IMR-90 (cell line): ENCODE results near the gene SAPCD1. TPM values are rescaled to one million over a fixed set of nuclear protein-coding genes. Genes with fewer than 3 reads are reported as not detected.

Source experiments
- ATAC-seq: fragments of 200-7000 bp; cut with Tn5 transposase; 2 replicates; pipeline ENCODE4 v1.9.1; 2020; ENCODE audit warnings: low read depth, mild to moderate bottlenecking, moderate library complexity
- BruUV-seq: library from RNA; stranded (reverse); fragments of 400-500 nt; replicated peaks from 2 replicates; lab custom pipeline; 2021; lab: Mats Ljungman, UMichigan
- CTCF ChIA-PET: fragments of 300-600 bp; formaldehyde crosslinking; extraction: SDS; loops from one replicate; lab custom pipeline; 2021; ENCODE audit warnings: antibody characterized with exemption; lab: Yijun Ruan, JAX
- POLR2A ChIA-PET: fragments of 300-600 bp; sonication (Branson Sonifier 250); formaldehyde crosslinking; loops from one replicate; lab custom pipeline; 2022; ENCODE audit warnings: antibody characterized with exemption; ENCODE audit not compliant: unreplicated experiment; lab: Charles Lee
- DNase-seq: peaks from one replicate; pipeline ENCODE4 v3.0.0; 2013
- H2AFZ ChIP-seq: replicated peaks from 2 replicates; pipeline ENCODE3; 2013; ENCODE audit warnings: low read length, mild to moderate bottlenecking; ENCODE audit not compliant: poor library complexity
- H2AK5ac ChIP-seq: 2 replicates; pipeline ENCODE4 v1.6.1; 2013; ENCODE audit warnings: low read depth, low read length, inconsistent platforms
- H2AK9ac ChIP-seq: replicated peaks from 2 replicates; pipeline ENCODE3; 2013; ENCODE audit warnings: mild to moderate bottlenecking, low read depth, low read length, moderate library complexity; ENCODE audit not compliant: poor library complexity
- H2BK120ac ChIP-seq: 2 replicates; pipeline ENCODE4 v1.6.1; 2013; ENCODE audit warnings: low read depth, low read length, inconsistent platforms
- H2BK15ac ChIP-seq: 3 replicates; pipeline ENCODE4 v1.6.1; 2013; ENCODE audit warnings: low read depth, low read length, inconsistent platforms
- H2BK20ac ChIP-seq: 2 replicates; pipeline ENCODE4 v1.6.1; 2013; ENCODE audit warnings: low read depth, mild to moderate bottlenecking, inconsistent platforms, low read length, moderate library complexity
- H2BK5ac ChIP-seq: 2 replicates; pipeline ENCODE4 v1.6.1; 2013; ENCODE audit warnings: mild to moderate bottlenecking, low read depth, low read length, inconsistent platforms; ENCODE audit not compliant: poor library complexity, severe bottlenecking
- H3K14ac ChIP-seq: replicated peaks from 2 replicates; pipeline ENCODE4 v1.6.1; 2013; ENCODE audit warnings: low read depth, low read length, inconsistent platforms
- H3K18ac ChIP-seq: 2 replicates; pipeline ENCODE4 v1.6.1; 2013; ENCODE audit warnings: low read depth, low read length, control low read depth
- H3K23ac ChIP-seq: 2 replicates; pipeline ENCODE4 v1.6.1; 2013; ENCODE audit warnings: low read depth, low read length, inconsistent platforms
- H3K27ac ChIP-seq: 2 replicates; pipeline ENCODE4 v1.5.1; 2013; ENCODE audit warnings: mild to moderate bottlenecking, control low read depth, low read length; ENCODE audit not compliant: insufficient read depth
- H3K27me3 ChIP-seq: 2 replicates; pipeline ENCODE4 v1.6.1; 2013; ENCODE audit warnings: low read length; ENCODE audit not compliant: control insufficient read depth, insufficient read depth
- H3K36me3 ChIP-seq: 2 replicates; pipeline ENCODE4 v1.6.1; 2013; ENCODE audit warnings: low read length, mixed read lengths; ENCODE audit not compliant: control insufficient read depth, insufficient read depth
- H3K4ac ChIP-seq: 2 replicates; pipeline ENCODE4 v1.6.1; 2013; ENCODE audit warnings: low read depth, low read length, inconsistent platforms
- H3K4me1 ChIP-seq: 2 replicates; pipeline ENCODE4 v1.6.1; 2013; ENCODE audit warnings: low read length, mixed read lengths; ENCODE audit not compliant: control insufficient read depth, insufficient read depth
- H3K4me2 ChIP-seq: 2 replicates; pipeline ENCODE4 v1.6.1; 2013; ENCODE audit warnings: low read depth, mild to moderate bottlenecking, control low read depth, low read length, moderate library complexity
- H3K4me3 ChIP-seq: 2 replicates; pipeline ENCODE4 v1.5.1; 2013; ENCODE audit warnings: low read depth, mild to moderate bottlenecking, control low read depth, low read length, moderate library complexity; ENCODE audit not compliant: insufficient read depth
- H3K56ac ChIP-seq: 2 replicates; pipeline ENCODE4 v1.6.1; 2013; ENCODE audit warnings: low read length, inconsistent platforms; ENCODE audit not compliant: insufficient read depth; ENCODE audit errors: extremely low read depth
- H3K79me1 ChIP-seq, 2 experiments: 2 replicates each; pipeline ENCODE4 v1.6.1; 2013; ENCODE audit warnings: low read length in 2 of 2, inconsistent platforms in 1 of 2, low read depth in 1 of 2
- H3K9ac ChIP-seq: 2 replicates; pipeline ENCODE4 v1.6.1; 2013; ENCODE audit warnings: low read depth, low read length, control low read depth
- H3K9me1 ChIP-seq: 2 replicates; pipeline ENCODE4 v1.6.1; 2013; ENCODE audit warnings: low read length, inconsistent platforms; ENCODE audit not compliant: insufficient read depth
- H3K9me3 ChIP-seq: 2 replicates; pipeline ENCODE4 v1.6.1; 2013; ENCODE audit warnings: low read length; ENCODE audit not compliant: control insufficient read depth, insufficient read depth
- H4K20me1 ChIP-seq: 2 replicates; pipeline ENCODE4 v1.6.1; 2013; ENCODE audit warnings: low read length, inconsistent platforms; ENCODE audit not compliant: insufficient read depth
- H4K5ac ChIP-seq: 2 replicates; pipeline ENCODE4 v1.6.1; 2013; ENCODE audit warnings: mild to moderate bottlenecking, low read depth, low read length, control low read depth
- H4K8ac ChIP-seq, 2 experiments: 2 replicates each; pipeline ENCODE4 v1.6.1; 2013; ENCODE audit warnings: low read depth in 2 of 2, low read length in 2 of 2, control low read depth in 1 of 2, inconsistent platforms in 1 of 2
- H4K91ac ChIP-seq: 2 replicates; pipeline ENCODE4 v1.6.1; 2013; ENCODE audit warnings: low read depth, low read length, inconsistent platforms; ENCODE audit not compliant: insufficient read depth
- BHLHE40 ChIP-seq: fragments of 150-350 bp; IDR thresholded peaks from 2 replicates; pipeline ENCODE4 v1.6.1; 2016; ENCODE audit warnings: mild to moderate bottlenecking, low read depth, low read length
- CHD1 ChIP-seq: IDR thresholded peaks from 2 replicates; pipeline ENCODE4 v1.6.1; 2012; ENCODE audit warnings: low read depth, low read length, improper control_type of control experiment
- CTCF ChIP-seq: conservative IDR thresholded peaks from 2 replicates; pipeline ENCODE4 v1.5.1; 2012; ENCODE audit warnings: mild to moderate bottlenecking, low read depth, low read length, improper control_type of control experiment
- MAFK ChIP-seq: IDR thresholded peaks from 2 replicates; pipeline ENCODE4 v1.6.1; 2012; ENCODE audit warnings: low read depth, low read length, improper control_type of control experiment
- MAZ ChIP-seq: IDR thresholded peaks from 2 replicates; pipeline ENCODE4 v1.6.1; 2012; ENCODE audit warnings: low read depth, mild to moderate bottlenecking, low read length, improper control_type of control experiment, moderate library complexity, borderline replicate concordance
- MXI1 ChIP-seq: IDR thresholded peaks from 2 replicates; pipeline ENCODE4 v1.6.1; 2012; ENCODE audit warnings: low read depth, mild to moderate bottlenecking, low read length, moderate library complexity, borderline replicate concordance
- RAD21 ChIP-seq: IDR thresholded peaks from 2 replicates; pipeline ENCODE4 v1.6.1; 2012; ENCODE audit warnings: low read length, improper control_type of control experiment
- RCOR1 ChIP-seq: IDR thresholded peaks from 2 replicates; pipeline ENCODE4 v1.6.1; 2012; ENCODE audit warnings: mild to moderate bottlenecking, low read length, improper control_type of control experiment; ENCODE audit not compliant: insufficient replicate concordance
- SMC3 ChIP-seq: fragments of 150-350 bp; IDR thresholded peaks from 2 replicates; pipeline ENCODE4 v1.6.1; 2016; ENCODE audit warnings: low read depth, mild to moderate bottlenecking, antibody characterized with exemption, low read length, moderate library complexity
- WGBS, 2 experiments: methylation state at CpG; one replicate each; pipeline versions ENCODE4 v1.1.5 to v1.1.7; 2013; ENCODE audit warnings: missing lambda C conversion rate in 2 of 2; ENCODE audit not compliant: insufficient read length in 1 of 2; ENCODE audit errors: extremely low coverage in 2 of 2; 5-methylcytosine and 5-hydroxymethylcytosine counted together
- dilution Hi-C: fragments of 300-500 bp; cut with HindIII; formaldehyde crosslinking; loops from one replicate; pipeline ENCODE4 v1.14.3; 2018; ENCODE audit warnings: low sequenced_read_pairs; ENCODE audit not compliant: unreplicated experiment
- in situ Hi-C: fragments of 300-500 bp; cut with MboI; formaldehyde crosslinking; loops from 3 replicates; pipeline ENCODE4 v1.14.3; 2019; ENCODE audit warnings: low sequenced_read_pairs, inconsistent platforms, mixed read lengths
- intact Hi-C: fragments of 100-400 bp; cut with micrococcal nuclease; formaldehyde crosslinking; loops from 2 replicates; pipeline ENCODE4 v1.10.0; 2022
- polyA plus RNA-seq, 3 experiments: library from polyadenylated mRNA; depleted of rRNA; stranded (reverse); fragments of >200 nt; gene quantifications; 2 replicates each; pipeline ENCODE4 v1.2.3, GENCODE V29; 2012; ENCODE audit warnings: low replicate concordance in 1 of 3
- total RNA-seq: library from RNA; depleted of rRNA; stranded (reverse); fragments of >200 nt; gene quantifications from 2 replicates; pipeline ENCODE4 v1.2.3, GENCODE V29; 2012

The SAPCD1 gene
- total and polyA plus RNA-seq, 2 of the 4 experiments (the other 2 are of a cell fraction) = 2.3 TPM; not detected in 1

DNA sequence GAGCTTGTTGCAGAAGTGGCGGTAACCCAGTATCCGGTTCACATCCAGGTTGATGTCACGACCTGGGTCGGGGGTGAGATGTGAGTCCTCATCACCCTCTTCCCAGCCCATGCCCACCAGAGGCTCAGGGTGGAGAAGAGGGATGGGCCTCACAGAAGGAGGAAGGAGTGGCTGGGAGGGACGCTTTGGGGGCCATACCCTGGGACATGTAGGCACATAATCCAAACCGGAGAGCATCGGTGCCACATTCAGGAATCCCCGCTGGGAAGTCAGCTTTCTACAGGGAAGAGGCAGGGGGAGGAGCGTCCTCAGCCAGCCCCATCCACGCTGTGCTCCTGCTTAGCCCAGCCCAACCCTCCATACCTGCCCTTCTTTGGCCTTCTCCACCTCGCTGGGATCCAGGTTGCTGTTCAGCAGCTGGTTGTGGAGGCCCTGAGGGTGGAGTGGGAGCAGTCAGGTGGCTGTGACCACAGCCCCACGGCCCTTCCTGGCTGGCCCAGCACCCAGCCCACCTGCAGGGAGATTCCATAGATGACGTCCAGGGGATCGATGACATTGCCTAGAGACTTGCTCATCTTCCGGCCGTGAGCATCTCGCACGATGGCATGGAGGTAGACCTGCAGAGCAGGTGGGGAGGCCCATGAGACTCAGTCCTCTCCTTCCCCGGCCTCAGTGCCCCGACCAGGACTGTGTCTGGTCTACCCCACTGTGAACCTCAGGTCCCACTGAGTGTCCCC, 18.2 kb downstream of the SAPCD1 start (continued):
- no peak for TF ChIP-seq CHD1

- CTCF ChIA-PET = interaction anchor here (1.4 kb wide), 1 partner anchor 10 kb away, joined by 3 read pairs; no protein-coding TSS in a partner anchor
- no peak overlapping the region for H2BK20ac ChIP-seq
- H3K4me3 ChIP-seq = no peak overlapping the region
- H3K4me1 ChIP-seq = peaks cover 10% of the 10 kb centered on the region
- BruUV-seq = no TSS peak
- H2BK5ac ChIP-seq = no peak overlapping the region
- H2AK5ac ChIP-seq = no peak overlapping the region
- dilution Hi-C loops (no loop called here), in situ Hi-C loops (no loop called here), intact Hi-C loops (no loop called here)
- no peak overlapping the region for H4K8ac ChIP-seq
- WGBS, 2 experiments = 100% methylated on average over 4 of the region's 23 CpGs; no CpG with 5 or more reads in 1 of the 2 experiments
- H3K27me3 ChIP-seq = no peaks in the 10 kb centered on the region
- H3K18ac ChIP-seq = no peak overlapping the region
- H2BK120ac ChIP-seq = no peak overlapping the region
- no peak overlapping the region for H3K9ac ChIP-seq
- TF ChIP-seq MAZ (no peak), RCOR1 (no peak), CTCF (no peak), MXI1 (no peak), MAFK (no peak), RAD21 (no peak), SMC3 (no peak), BHLHE40 (no peak)
- no peak overlapping the region for H3K4me2 ChIP-seq
- no peak overlapping the region for H3K4ac ChIP-seq
- no peak overlapping the region for H3K56ac ChIP-seq
- H3K23ac ChIP-seq = no peak overlapping the region
- no peak overlapping the region for H2BK15ac ChIP-seq
- H3K36me3 ChIP-seq = peaks cover 68% of the 10 kb centered on the region
- peak overlapping the region; percentile 32 for H2AFZ ChIP-seq
- H4K5ac ChIP-seq = no peak overlapping the region
- POLR2A ChIA-PET = no interaction called here
- ATAC-seq = no peak
- 0 out of 2 replicates have a peak, but pooled peaks cover 8% of the 10 kb centered on the region for H3K9me1 ChIP-seq
- no peak overlapping the region for H2AK9ac ChIP-seq
- H3K27ac ChIP-seq = no peak overlapping the region
- peaks cover 0 to 8% of the 10 kb centered on the region in 2 experiments; a peak in 1 of 4 replicates for H3K79me1 ChIP-seq
- H4K91ac ChIP-seq = no peak overlapping the region
- no peak overlapping the region for H3K14ac ChIP-seq
- no peaks in the 10 kb centered on the region for H3K9me3 ChIP-seq
- H4K20me1 ChIP-seq = no peaks in the 10 kb centered on the region
- DNase-seq = no peak
Observed at GRCh38 chr6:31781244-31782125, 19.0 kb downstream of the SAPCD1 start.
